ENCODE results near the gene SPDEF. TPM values are rescaled to one million over a fixed set of nuclear protein-coding genes. Genes with fewer than 3 reads are reported as not detected.

SPDEF gene
- total and polyA plus RNA-seq, 4 donors = 2.6 to 11.8 (median 7.1) TPM

- no peak overlapping the region for H3K9ac ChIP-seq (ENCODE audit: insufficient read depth in 1 of 2, low read length in 2 of 2)
- no peak overlapping the region for H3K4me3 ChIP-seq
- no peaks in the 10 kb centered on the region for H3K9me3 ChIP-seq (ENCODE audit: control insufficient read depth in 4 of 4, insufficient read depth in 3 of 4, low read length in 3 of 4)
- TF ChIP-seq CTCF (IDR thresholded peaks at IDR 0.05; ENCODE audit: control extremely low read depth, extremely low read depth) = no peak
- no peaks in the 10 kb centered on the region for H3K27me3 ChIP-seq (ENCODE audit: control insufficient read depth in 3 of 3, insufficient read depth in 3 of 3, low read length in 2 of 3)
- peak in 1 of 3 donors; percentile 3 for DNase-seq
- H3K27ac ChIP-seq (ENCODE audit: low read depth in 1 of 2, low read length in 1 of 2) = no peak overlapping the region
- H3K36me3 ChIP-seq (ENCODE audit: control insufficient read depth in 4 of 4, insufficient read depth in 4 of 4, low read length in 4 of 4) = no peaks in the 10 kb centered on the region
- no peak for ATAC-seq (ENCODE audit: insufficient read depth, low FRiP score)
- H3K4me1 ChIP-seq (ENCODE audit: control insufficient read depth in 5 of 5, insufficient read depth in 5 of 5, low read length in 5 of 5) = peaks cover 0 to 2% (median 0%) of the 10 kb centered on the region in 5 donors
- WGBS, 2 donors = 91% methylated on average over 8 of the region's 8 CpGs
These were observed 36.0 kb downstream of the SPDEF start for GRCh38 chr6:34519971-34520644.

DNA sequence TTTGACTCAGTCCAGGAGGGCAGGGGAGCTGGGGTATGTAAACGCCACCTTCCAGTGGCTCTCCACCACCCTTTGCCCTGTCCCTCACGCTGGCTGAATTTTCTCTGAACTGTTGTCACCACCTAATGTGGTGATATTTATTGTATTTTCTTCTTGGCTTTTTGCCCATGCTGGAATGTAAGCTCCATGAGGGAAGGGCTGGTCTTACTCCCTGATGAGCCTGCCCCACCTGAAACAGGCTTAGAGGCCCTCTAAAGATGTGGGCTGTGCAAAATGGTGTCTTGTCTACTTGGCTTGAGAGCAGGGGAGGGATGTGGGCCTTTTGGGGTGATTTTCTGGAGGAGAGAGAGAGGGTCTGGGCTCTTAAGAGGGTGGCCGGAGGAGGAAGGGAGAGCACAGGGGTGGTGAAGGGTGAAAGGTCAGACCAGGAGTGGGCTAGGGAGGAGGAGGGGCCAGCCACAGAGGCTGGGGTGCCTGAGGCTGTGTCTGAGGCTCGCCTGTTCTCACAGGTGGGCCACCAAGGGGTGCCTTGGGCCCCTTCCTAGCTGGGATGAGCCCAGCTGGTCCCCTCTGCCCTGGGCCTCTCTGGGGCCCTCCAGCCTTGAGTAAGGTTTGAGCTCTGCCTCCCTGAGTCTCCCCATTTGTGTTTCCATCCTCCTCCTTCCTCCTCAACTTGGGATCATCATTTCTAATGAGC is 37.3 kb downstream of the SPDEF start:
- peaks cover 0 to 2% (median 0%) of the 10 kb centered on the region in 3 donors for H3K27me3 ChIP-seq (ENCODE audit: control insufficient read depth in 3 of 3, insufficient read depth in 3 of 3, low read length in 2 of 3)
- no peaks in the 10 kb centered on the region for H3K9me3 ChIP-seq (ENCODE audit: control insufficient read depth in 4 of 4, insufficient read depth in 3 of 4, low read length in 3 of 4)
- no peaks in the 10 kb centered on the region for H3K36me3 ChIP-seq (ENCODE audit: control insufficient read depth in 4 of 4, insufficient read depth in 4 of 4, low read length in 4 of 4)
- H3K4me1 ChIP-seq (ENCODE audit: control insufficient read depth in 5 of 5, insufficient read depth in 5 of 5, low read length in 5 of 5) = peaks cover 0 to 9% (median 0%) of the 10 kb centered on the region in 5 donors
- H3K9ac ChIP-seq (ENCODE audit: insufficient read depth in 1 of 2, low read length in 2 of 2) = no peak overlapping the region
- H3K4me3 ChIP-seq = no peak overlapping the region
- ATAC-seq (ENCODE audit: insufficient read depth, low FRiP score) (no peak), DNase-seq (peak in 1 of 3 donors; percentile 5)
- 86 to 91% methylated on average over 4 of the region's 4 CpGs for WGBS, 2 donors
- no peak overlapping the region for H3K27ac ChIP-seq (ENCODE audit: low read depth in 1 of 2, low read length in 1 of 2)
- no peak for TF ChIP-seq CTCF (IDR thresholded peaks at IDR 0.05; ENCODE audit: control extremely low read depth, extremely low read depth)

DNA sequence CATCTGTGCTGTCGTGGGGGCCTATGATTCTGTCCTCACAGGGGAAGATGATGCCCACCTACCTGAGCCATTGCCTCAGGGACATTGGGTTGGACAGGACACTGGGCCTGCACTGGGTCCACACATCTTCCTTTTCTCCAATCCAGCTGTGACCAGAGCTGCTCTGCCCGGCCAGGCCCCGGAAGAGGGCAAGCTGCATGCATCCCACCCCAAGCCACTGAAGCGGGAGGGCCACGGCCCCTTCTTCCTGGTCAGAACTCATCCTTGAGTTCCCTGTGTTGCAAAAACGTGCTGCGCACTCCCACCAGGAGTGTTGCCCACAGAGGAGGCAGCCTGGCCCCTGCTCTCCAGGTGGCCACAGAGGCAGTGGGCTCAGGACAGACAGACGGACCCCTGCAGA is 38.2 kb downstream of the SPDEF start:
- no peaks in the 10 kb centered on the region for H3K36me3 ChIP-seq (ENCODE audit: control insufficient read depth in 4 of 4, insufficient read depth in 4 of 4, low read length in 4 of 4)
- no peak for TF ChIP-seq CTCF (IDR thresholded peaks at IDR 0.05; ENCODE audit: control extremely low read depth, extremely low read depth)
- DNase-seq (peak in 1 of 3 donors; percentile 4), ATAC-seq (ENCODE audit: insufficient read depth, low FRiP score) (no peak)
- H3K27ac ChIP-seq (ENCODE audit: low read depth in 1 of 2, low read length in 1 of 2) = no peak overlapping the region
- WGBS, 2 donors = 86 to 93% methylated on average over 8 of the region's 8 CpGs
- H3K4me1 ChIP-seq (ENCODE audit: control insufficient read depth in 5 of 5, insufficient read depth in 5 of 5, low read length in 5 of 5) = peaks cover 0 to 9% (median 0%) of the 10 kb centered on the region in 5 donors
- no peak overlapping the region for H3K9ac ChIP-seq (ENCODE audit: insufficient read depth in 1 of 2, low read length in 2 of 2)
- H3K27me3 ChIP-seq (ENCODE audit: control insufficient read depth in 3 of 3, insufficient read depth in 3 of 3, low read length in 2 of 3) = peaks cover 0 to 2% (median 0%) of the 10 kb centered on the region in 3 donors
- H3K9me3 ChIP-seq (ENCODE audit: control insufficient read depth in 4 of 4, insufficient read depth in 3 of 4, low read length in 3 of 4) = no peaks in the 10 kb centered on the region
- H3K4me3 ChIP-seq = no peak overlapping the region
